ENCODE measurements around the gene UMODL1. TPM values are rescaled to one million over a fixed set of nuclear protein-coding genes. Genes with fewer than 3 reads are reported as not detected.

UMODL1 gene
- total and polyA plus RNA-seq, 2 donors (not counting 3 experiments of a cell fraction or from before 2014, with no cell fraction given), result not detected

GRCh38 chr21:42162831-42163510, 91.9 kb downstream of the UMODL1 start:
- H3K9me3 ChIP-seq (replicated peaks; ENCODE audit: control insufficient read depth, insufficient read depth, low read length), result no peaks in the 10 kb centered on the region
- POLR2A ChIA-PET, result no interaction called here
- H3K9me1 ChIP-seq (replicated peaks; ENCODE audit: control insufficient read depth, extremely low read depth, insufficient read depth, low read length), result no peaks in the 10 kb centered on the region
- no peaks in the 10 kb centered on the region for H4K20me1 ChIP-seq (replicated peaks; ENCODE audit: control insufficient read depth, extremely low read depth, insufficient read depth, low read length)
- H3K9ac ChIP-seq (replicated peaks; ENCODE audit: extremely low read depth, insufficient read depth, low read length), result no peak overlapping the region
- TF ChIP-seq MYC (IDR thresholded peaks at IDR 0.05; ENCODE audit: low read depth, low read length) (no peak), JUN (IDR thresholded peaks at IDR 0.05; ENCODE audit: borderline replicate concordance, insufficient read depth, insufficient read length, low read depth) (no peak), POLR2A (IDR thresholded peaks at IDR 0.05; ENCODE audit: low read depth, low read length) (no peak), GATA2 (IDR thresholded peaks at IDR 0.05; ENCODE audit: insufficient read depth, insufficient read length, low read depth, low read length) (no peak), FOS (IDR thresholded peaks at IDR 0.05; ENCODE audit: borderline replicate concordance, insufficient read depth, low read length) (no peak), EZH2 (IDR thresholded peaks at IDR 0.05; ENCODE audit: borderline replicate concordance, low read depth, low read length, severe bottlenecking) (no peak), MAX (IDR thresholded peaks at IDR 0.05; ENCODE audit: insufficient read depth, insufficient read length) (no peak), CTCF (IDR thresholded peaks at IDR 0.05; ENCODE audit: extremely low read depth in 1 of 2, insufficient read depth in 1 of 2, low read depth in 1 of 2, low read length in 2 of 2) (no peak), POLR2AphosphoS5 (IDR thresholded peaks at IDR 0.05; ENCODE audit: insufficient read depth, low read depth, low read length) (no peak)
- CTCF ChIA-PET, result interaction anchor here (1.8 to 3.8 kb wide), 3 partner anchors 18 to 147 kb away, joined by 10 to 108 read pairs (median 12); no protein-coding TSS in a partner anchor
- H3K27ac ChIP-seq (ENCODE audit: insufficient read depth, low read depth, low read length), result no peak overlapping the region
- no peaks in the 10 kb centered on the region for H3K27me3 ChIP-seq (ENCODE audit: control insufficient read depth in 2 of 2, insufficient read depth in 2 of 2, low read length in 2 of 2)
- dilution Hi-C loops (cut with MboI; ENCODE audit: extremely low pct_ligation_motif_present, low sequenced_read_pairs) (no loop called here), intact Hi-C loops (cut with micrococcal nuclease) (loop anchor here (5.0 kb wide), 1 partner anchor 34 kb away; no protein-coding TSS in a partner anchor)
- FAIRE-seq (no peak), DNase-seq (ENCODE audit: low read depth, low spot score) (no peak)
- H3K4me2 ChIP-seq (ENCODE audit: insufficient read depth, low read length), result no peak overlapping the region
- no peak overlapping the region for H3K4me3 ChIP-seq (replicated peaks in 1 of 3; ENCODE audit: insufficient read depth in 1 of 3, low read depth in 1 of 3, low read length in 3 of 3)
- no TSS peak for BruUV-seq (replicated peaks)
- H3K36me3 ChIP-seq (ENCODE audit: control insufficient read depth in 2 of 2, extremely low read depth in 1 of 2, insufficient read depth in 2 of 2, low read length in 2 of 2), result no peaks in the 10 kb centered on the region
- H3K79me2 ChIP-seq (ENCODE audit: control insufficient read depth, insufficient read depth, low read length), result no peaks in the 10 kb centered on the region
- H3K4me1 ChIP-seq (ENCODE audit: control insufficient read depth, extremely low read depth, insufficient read depth, low read length), result no peaks in the 10 kb centered on the region
- no peak overlapping the region for H2AFZ ChIP-seq (ENCODE audit: low read depth, low read length)

Data from endothelial cell of umbilical vein (primary cell).